SW 1271 (cell line): ENCODE results near the gene PCCA.
"Not testable (repeated sequence)": the region's sequence is repeated elsewhere in the genome, so short reads cannot be mapped to it uniquely, and the experiment has no call there.

ENCODE experiments used
- DNase-seq, 2 experiments: peaks; one replicate each; lab custom pipeline; 2025; lab: John Stamatoyannopoulos, UW

PCCA gene

GRCh38 chr13:100510208-100510957, 421.5 kb downstream of the PCCA start:
- no peak for DNase-seq

GRCh38 chr13:100511466-100511865, 422.6 kb downstream of the PCCA start:
- DNase-seq, result no peak

GRCh38 chr13:100512422-100512821, 423.5 kb downstream of the PCCA start:
- DNase-seq, result no peak

GRCh38 chr13:100513171-100513570, 424.3 kb downstream of the PCCA start:
- DNase-seq, result no peak

- DNase-seq, result no peak
Measured at GRCh38 chr13:100513987-100514670, 425.2 kb downstream of the PCCA start.

- DNase-seq, result peak; percentile 31 to 85
Measured at GRCh38 chr13:100514788-100515409, 426.0 kb downstream of the PCCA start.

GRCh38 chr13:100515410-100515800, 426.5 kb downstream of the PCCA start:
- DNase-seq, result no peak

GRCh38 chr13:100517135-100517534, 428.2 kb downstream of the PCCA start:
- no peak for DNase-seq

- no peak for DNase-seq
Measured at GRCh38 chr13:100517728-100518127, 428.8 kb downstream of the PCCA start.

GRCh38 chr13:100518394-100519062, 429.6 kb downstream of the PCCA start:
- no peak for DNase-seq

- DNase-seq, result no peak
Measured at GRCh38 chr13:100519626-100520025, 430.7 kb downstream of the PCCA start.

- no peak for DNase-seq
Measured at GRCh38 chr13:100520936-100521850, 432.3 kb downstream of the PCCA start.

GRCh38 chr13:100521851-100522617, 433.1 kb downstream of the PCCA start:
- DNase-seq, result no peak

GRCh38 chr13:100522618-100523309, 433.9 kb downstream of the PCCA start:
- no peak for DNase-seq

- no peak for DNase-seq
Measured at GRCh38 chr13:100523411-100523810, 434.5 kb downstream of the PCCA start.

GRCh38 chr13:100523981-100524386, 435.1 kb downstream of the PCCA start:
- no peak for DNase-seq

GRCh38 chr13:100524688-100525087, 435.8 kb downstream of the PCCA start:
- DNase-seq, result not testable (repeated sequence)

- DNase-seq, result no peak
Measured at GRCh38 chr13:100525453-100526317, 436.8 kb downstream of the PCCA start.
